ENCODE results near the gene ZC2HC1C. TPM values are rescaled to one million over a fixed set of nuclear protein-coding genes. Genes with fewer than 3 reads are reported as not detected.

The ZC2HC1C gene
- total and polyA plus RNA-seq, 2 of the 13 experiments (the other 11 are each of a cell fraction or from before 2014, with no cell fraction given), result 3.3 to 3.5 TPM

DNA sequence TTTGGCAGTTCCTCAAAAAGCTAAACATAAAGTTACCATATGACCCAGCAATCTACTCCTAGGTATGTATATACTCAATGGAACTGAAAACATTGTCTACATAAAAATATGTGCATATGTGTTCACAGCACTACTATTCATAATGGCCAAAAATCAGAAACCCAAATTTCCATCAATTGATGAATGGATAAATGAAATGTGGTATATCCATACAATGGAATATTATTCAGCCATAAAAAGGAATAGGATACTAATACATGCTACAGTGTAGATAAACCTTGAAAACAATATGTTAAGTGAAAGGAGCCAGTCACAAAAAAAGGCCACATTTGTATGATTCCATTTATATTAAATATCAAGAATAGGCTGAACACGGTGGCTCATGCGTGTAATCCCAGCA is 9.0 kb upstream of the ZC2HC1C start:
- Histone ChIP-seq H2AFZ (ENCODE audit: low read length) (no peak overlapping the region), H4K20me1 (ENCODE audit: insufficient read depth, low read length) (no peaks in the 10 kb centered on the region), H3K27me3 (ENCODE audit: control insufficient read depth in 1 of 2, insufficient read depth in 2 of 2, low read length in 2 of 2) (no peaks in the 10 kb centered on the region; a peak in 1 of 5 replicates), H3K9ac (ENCODE audit: insufficient read depth, low read depth, low read length) (no peak overlapping the region), H3K27ac (ENCODE audit: extremely low read length, insufficient read depth, low read length) (no peak overlapping the region), H3K36me3 (replicated peaks in 1 of 2; ENCODE audit: control insufficient read depth in 1 of 2, insufficient read depth in 2 of 2, low read length in 2 of 2) (peaks cover 0 to 3% of the 10 kb centered on the region in 2 experiments; a peak in 1 of 5 replicates), H3K79me2 (ENCODE audit: insufficient read depth, low read length) (peaks cover 14% of the 10 kb centered on the region), H3K9me3 (ENCODE audit: low read length) (no peaks in the 10 kb centered on the region), H3K4me1 (ENCODE audit: insufficient read depth, low read length) (peaks cover 13% of the 10 kb centered on the region), H3K4me3 (replicated peaks in 1 of 3; ENCODE audit: insufficient read depth in 1 of 3, low read depth in 2 of 3, low read length in 3 of 3) (no peak overlapping the region), H3K4me2 (ENCODE audit: low read depth, low read length) (no peak overlapping the region)
- no TSS peak for BruUV-seq (replicated peaks)
- FAIRE-seq (no peak), DNase-seq (ENCODE audit: low spot score) (no peak), ATAC-seq (no peak)
- TF ChIP-seq ELF4 (CRISPR knock-in tag; IDR thresholded peaks at IDR 0.05; ENCODE audit: borderline replicate concordance), result no peak
- ChIA-PET CTCF (ENCODE audit: low intra/inter-chr PET ratio, low total read pairs) (no interaction called here), POLR2A (no interaction called here)
- WGBS (ENCODE audit: low lambda C conversion rate), result 47% methylated on average over 2 of the region's 2 CpGs
- in situ Hi-C loops (cut with HindIII; ENCODE audit: extremely low pct_ligation_motif_present, low pct_unique_long_range_greater_than_20kb), result no loop called here
- intact Hi-C loops (cut with micrococcal nuclease; ENCODE audit: unreplicated experiment), result loop anchor here (10.0 kb wide), 1 partner anchor 56 kb away; the partner anchor contains the start of gene EIF2B2

DNA sequence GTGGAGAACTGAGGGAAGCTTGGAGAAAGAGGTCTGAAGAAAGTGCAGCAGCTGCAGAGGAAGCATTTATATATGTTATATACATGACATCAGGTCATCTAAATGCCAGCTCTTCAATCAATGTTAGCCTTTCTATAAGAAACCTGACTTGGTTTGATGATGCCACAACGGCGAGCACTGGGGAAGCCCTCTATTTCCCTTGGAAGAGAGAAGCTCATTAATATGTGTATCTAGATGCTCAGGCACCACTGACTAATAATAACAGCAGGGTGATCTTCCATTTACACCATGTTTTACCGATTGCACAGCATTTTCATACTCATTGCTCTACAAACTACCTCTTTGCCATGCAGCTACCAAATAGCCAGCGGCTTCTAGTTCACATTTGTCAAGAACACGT is 6.4 kb upstream of the ZC2HC1C start:
- peak overlapping the region; percentile 94 for H3K4me2 ChIP-seq (ENCODE audit: low read depth, low read length)
- H3K9ac ChIP-seq (ENCODE audit: insufficient read depth, low read depth, low read length), result peak overlapping the region; percentile 67
- H3K79me2 ChIP-seq (ENCODE audit: insufficient read depth, low read length), result peaks cover 18% of the 10 kb centered on the region
- no peaks in the 10 kb centered on the region for H3K9me3 ChIP-seq (ENCODE audit: low read length)
- H3K36me3 ChIP-seq (replicated peaks in 1 of 2; ENCODE audit: control insufficient read depth in 1 of 2, insufficient read depth in 2 of 2, low read length in 2 of 2), result peaks cover 0 to 3% of the 10 kb centered on the region in 2 experiments; a peak in 1 of 5 replicates
- intact Hi-C loops (cut with micrococcal nuclease; ENCODE audit: unreplicated experiment), result loop anchor here (10.0 kb wide), 1 partner anchor 58 kb away; the partner anchor contains the start of gene EIF2B2
- ATAC-seq (no peak), DNase-seq (ENCODE audit: low spot score) (no peak), FAIRE-seq (no peak)
- ChIA-PET POLR2A (interaction anchor here (1.4 to 1.7 kb wide), 2 partner anchors 13 to 111 kb away, joined by 9 to 18 read pairs; partner anchors contain the start of gene MLH3), CTCF (ENCODE audit: low intra/inter-chr PET ratio, low total read pairs) (no interaction called here)
- in situ Hi-C loops (cut with HindIII; ENCODE audit: extremely low pct_ligation_motif_present, low pct_unique_long_range_greater_than_20kb), result no loop called here
- no peak overlapping the region for H2AFZ ChIP-seq (ENCODE audit: low read length)
- no TSS peak for BruUV-seq (replicated peaks)
- H3K4me1 ChIP-seq (ENCODE audit: insufficient read depth, low read length), result peaks cover 30% of the 10 kb centered on the region
- 0 out of 2 replicates have a peak, but pooled peaks have one; percentile 12 for TF ChIP-seq ZNF546 (CRISPR knock-in tag; conservative IDR thresholded peaks at IDR 0.05)
- TF ChIP-seq, protein P1, sequence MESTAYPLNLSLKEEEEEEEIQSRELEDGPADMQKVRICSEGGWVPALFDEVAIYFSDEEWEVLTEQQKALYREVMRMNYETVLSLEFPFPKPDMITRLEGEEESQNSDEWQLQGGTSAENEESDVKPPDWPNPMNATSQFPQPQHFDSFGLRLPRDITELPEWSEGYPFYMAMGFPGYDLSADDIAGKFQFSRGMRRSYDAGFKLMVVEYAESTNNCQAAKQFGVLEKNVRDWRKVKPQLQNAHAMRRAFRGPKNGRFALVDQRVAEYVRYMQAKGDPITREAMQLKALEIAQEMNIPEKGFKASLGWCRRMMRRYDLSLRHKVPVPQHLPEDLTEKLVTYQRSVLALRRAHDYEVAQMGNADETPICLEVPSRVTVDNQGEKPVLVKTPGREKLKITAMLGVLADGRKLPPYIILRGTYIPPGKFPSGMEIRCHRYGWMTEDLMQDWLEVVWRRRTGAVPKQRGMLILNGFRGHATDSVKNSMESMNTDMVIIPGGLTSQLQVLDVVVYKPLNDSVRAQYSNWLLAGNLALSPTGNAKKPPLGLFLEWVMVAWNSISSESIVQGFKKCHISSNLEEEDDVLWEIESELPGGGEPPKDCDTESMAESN (CRISPR knock-in tag; conservative IDR thresholded peaks at IDR 0.05), result no peak
- no peak for TF ChIP-seq PRPF4 (IDR thresholded peaks at IDR 0.05; ENCODE audit: low read depth, low read length, poor library complexity, severe bottlenecking)
- TF ChIP-seq NFIB (CRISPR knock-in tag; IDR thresholded peaks at IDR 0.05; ENCODE audit: borderline replicate concordance), result no peak
- no peaks in the 10 kb centered on the region; a peak in 1 of 5 replicates for H3K27me3 ChIP-seq (ENCODE audit: control insufficient read depth in 1 of 2, insufficient read depth in 2 of 2, low read length in 2 of 2)
- peak overlapping the region; percentile 20 for H3K27ac ChIP-seq (ENCODE audit: extremely low read length, insufficient read depth, low read length)
- 28% methylated on average over 5 of the region's 5 CpGs for WGBS (ENCODE audit: low lambda C conversion rate)
- peak overlapping the region; percentile 73 to 86 (median 77) for H3K4me3 ChIP-seq (replicated peaks in 1 of 3; ENCODE audit: insufficient read depth in 1 of 3, low read depth in 2 of 3, low read length in 3 of 3)
- H4K20me1 ChIP-seq (ENCODE audit: insufficient read depth, low read length), result no peaks in the 10 kb centered on the region
